Activated naive CD4-positive, alpha-beta T cell treated with Interleukin-2 at 50 U/mL for 16 hours (primary cell): ENCODE measurements around the gene CMIP.
"Not testable (repeated sequence)": the region's sequence is repeated elsewhere in the genome, so short reads cannot be mapped to it uniquely, and the experiment has no call there.

ENCODE experiments used
- DNase-seq: peaks from one replicate; pipeline ENCODE4 v3.0.0-alpha.2; 2020

Gene CMIP

DNA sequence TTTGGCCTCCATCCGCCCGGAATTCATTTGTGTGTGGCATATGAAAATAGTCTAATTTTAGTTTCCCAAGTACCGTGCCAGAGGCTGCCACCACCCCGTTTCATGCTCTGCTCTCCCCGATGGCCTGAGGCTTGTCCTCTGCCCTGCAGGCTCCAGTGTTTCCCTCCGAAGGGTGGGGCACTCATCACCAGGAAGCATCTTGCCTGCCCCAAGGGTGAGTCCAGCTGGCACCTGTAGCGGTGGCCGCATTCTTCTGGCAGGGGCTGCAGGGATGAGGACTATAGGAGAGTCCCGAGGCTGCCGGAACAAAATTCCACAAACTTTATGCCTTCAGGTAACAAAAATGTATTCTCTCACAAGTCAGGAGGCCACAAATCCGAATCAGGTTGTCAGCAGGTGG lies 23.1 kb upstream of the CMIP start:
- DNase-seq = no peak

DNA sequence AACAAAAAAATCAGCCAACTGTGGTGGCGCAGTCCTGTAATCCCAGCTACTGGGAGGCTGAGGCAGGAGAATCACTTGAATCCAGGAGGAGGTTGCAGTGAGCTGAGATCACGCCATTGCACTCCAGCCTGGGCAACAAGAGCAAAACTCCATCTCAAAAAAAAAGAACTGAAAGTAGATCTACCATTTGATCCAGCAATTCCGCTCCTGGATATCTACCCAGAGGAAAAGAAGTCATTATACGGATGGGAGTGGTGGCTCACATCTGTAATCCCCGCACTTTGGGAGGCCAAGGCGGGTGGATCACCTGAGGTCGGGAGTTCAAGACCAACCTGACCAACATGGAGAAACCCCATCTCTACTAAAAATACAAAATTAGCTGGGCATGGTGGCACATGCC lies 22.5 kb upstream of the CMIP start:
- not testable (repeated sequence) for DNase-seq

DNA sequence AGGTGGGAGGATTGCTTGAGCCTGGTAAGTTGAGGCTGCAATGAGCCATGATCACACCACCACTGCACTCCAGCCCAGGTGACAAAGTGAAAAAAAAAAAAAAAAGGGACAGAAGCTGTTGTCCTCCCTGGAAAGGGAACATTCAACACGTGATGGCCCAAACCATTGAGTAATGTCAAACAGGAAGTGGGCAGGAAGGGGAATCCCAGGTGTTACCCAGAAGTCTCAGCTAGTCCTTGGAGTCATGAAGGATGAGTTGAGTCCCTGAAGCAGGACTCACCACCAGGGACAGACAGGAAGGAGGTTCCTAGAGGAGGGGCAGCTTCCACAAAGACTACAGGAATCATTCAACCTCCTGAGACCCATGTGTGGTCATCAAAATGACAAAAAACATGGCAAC lies 19.8 kb upstream of the CMIP start:
- DNase-seq = no peak

DNA sequence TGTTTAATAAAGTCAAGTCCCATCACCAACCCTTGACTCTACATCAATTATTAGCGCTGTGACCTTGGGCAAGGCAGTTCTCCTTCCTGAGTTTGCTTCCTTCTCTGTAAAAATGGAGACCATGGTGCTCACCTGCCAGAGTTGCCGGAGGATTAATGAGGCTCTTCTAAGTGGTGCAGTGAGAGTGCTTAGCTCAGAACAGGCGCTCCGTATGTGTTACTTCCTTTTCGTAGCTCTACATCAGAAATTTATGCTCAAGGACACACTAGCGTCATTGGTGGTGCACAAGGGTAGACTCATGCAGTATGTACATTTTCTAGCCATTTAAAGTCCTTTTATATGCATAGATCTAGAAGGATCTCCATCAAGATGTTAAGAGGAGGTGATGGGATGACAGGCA lies 17.4 kb upstream of the CMIP start:
- DNase-seq = no peak

DNA sequence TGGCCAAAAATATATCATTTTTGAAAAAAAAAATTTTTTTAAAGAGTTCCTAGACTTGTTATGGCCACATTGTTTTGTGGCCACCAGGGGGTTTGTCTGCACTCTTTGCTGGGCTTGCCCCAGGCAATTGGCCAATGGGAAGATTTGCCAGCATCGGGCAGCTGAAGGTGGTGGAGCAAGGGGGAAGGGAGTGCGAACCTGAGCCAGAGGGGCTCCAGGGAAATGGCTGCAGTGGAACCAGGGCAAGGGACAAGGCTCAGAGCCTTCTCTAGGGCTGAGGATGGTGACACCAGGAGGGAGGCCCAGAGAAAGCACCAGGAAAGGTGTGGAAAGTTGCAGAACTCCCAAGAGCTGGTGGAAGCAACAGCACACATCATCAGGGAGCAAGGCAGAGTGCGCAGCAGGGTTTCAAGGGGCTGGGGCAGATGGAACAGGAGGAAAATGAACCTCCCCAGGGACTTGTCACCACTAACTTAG lies 15.5 kb upstream of the CMIP start:
- DNase-seq = no peak

DNA sequence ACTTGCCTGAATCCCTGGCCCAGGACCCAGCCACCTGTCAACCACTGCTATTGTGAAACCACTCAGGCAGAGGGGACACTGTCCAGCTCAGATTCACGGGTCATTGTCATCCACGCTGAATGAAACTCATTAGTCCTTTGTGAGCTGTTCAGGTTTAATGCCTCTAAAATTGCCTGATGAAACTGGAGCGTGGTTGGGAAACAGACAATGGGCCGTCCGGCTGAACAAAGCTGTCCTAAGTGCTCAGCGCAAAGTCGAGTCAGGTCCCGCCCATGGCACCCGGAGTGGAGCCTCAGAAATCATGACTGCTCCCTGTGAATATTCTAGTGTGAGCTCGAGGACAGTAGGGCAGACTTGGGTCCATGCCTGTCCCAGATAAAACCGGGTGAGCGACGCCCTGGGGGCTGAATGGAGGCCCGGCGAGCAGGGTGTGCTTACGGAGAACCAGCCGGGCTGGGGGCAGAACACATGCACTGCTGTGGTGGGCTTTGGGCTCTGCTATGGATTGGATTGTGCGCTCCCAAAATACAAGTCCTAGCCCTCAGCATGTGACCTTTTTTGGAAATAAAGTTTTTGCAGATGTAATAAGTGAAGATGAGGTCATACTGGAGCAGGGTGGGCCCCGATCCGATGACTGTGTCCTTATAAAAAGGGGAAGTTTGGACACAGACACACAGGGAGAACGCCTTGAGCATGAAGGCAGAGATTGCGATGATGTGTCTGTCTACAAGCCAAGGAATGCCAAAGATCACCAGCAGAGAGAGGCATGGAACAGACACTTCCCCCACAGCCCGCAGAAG lies 12.9 kb upstream of the CMIP start:
- DNase-seq = no peak

DNA sequence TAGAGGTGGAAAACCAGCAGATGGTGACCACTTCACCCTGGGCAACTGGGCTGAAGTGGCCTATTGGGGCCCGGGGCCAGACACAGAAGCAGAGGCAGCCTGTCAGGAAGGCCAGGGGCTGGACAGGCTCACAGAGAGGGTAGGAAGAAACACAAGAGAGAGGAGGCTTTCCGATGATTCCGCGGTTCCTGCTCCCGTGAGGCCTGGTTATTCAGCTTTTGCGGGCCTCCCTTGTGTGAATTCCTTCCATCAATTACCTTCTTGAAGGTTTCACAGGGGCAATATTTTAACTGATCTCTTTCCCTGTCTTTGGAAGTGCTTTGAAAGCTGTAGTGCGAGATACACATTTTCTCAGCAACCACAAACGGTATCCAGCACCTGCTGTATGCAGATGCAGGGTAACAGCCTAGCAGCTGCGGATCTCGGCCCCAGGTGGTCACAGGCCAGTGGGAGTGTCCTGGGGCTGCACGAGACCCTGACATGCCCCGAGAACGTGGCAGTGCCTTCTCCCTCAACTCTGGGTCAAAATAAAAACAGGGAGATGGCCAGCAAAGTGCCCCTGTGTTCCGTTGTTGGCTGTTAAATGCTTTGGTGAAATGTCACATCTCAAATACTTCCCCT lies 11.6 kb upstream of the CMIP start:
- no peak for DNase-seq

DNA sequence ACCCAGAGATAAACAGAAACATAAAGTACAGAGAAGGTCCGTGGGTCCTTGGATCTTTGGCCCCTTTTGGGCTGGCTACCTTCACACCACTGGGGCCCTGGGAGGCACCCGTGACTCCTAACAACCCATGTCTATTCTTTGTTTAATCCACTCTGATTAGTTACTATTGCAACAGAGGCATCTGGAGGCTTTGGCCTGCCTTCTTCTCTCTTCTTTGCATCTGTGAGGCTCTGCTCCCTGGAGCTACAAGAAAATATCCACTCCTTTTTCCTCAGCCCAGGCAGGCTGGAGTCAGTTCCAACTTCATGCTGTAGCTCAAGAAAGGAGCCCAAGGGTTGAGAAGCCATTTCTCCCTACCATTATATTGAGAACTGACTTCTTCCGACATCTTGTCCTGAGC lies 9.5 kb upstream of the CMIP start:
- DNase-seq = no peak

DNA sequence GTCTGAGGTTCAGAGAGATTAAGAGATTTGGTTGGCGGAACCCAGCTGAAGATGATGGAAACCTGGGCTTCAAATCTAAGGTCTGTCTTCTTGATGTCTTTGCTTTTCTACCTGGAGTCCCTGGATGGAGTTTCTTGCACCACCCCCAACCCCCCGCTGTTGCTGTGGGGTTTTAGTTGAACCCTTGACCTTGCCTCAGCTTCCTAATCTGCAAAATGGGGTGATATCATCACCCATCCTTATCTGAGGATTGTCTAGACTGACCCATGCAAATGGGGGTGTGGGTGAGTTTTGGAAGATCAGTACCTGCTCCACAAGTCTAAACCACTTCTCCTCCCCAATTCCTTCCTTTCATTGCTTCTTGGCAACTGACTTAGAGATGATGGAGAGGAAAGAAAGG lies 9.0 kb upstream of the CMIP start:
- no peak for DNase-seq

DNA sequence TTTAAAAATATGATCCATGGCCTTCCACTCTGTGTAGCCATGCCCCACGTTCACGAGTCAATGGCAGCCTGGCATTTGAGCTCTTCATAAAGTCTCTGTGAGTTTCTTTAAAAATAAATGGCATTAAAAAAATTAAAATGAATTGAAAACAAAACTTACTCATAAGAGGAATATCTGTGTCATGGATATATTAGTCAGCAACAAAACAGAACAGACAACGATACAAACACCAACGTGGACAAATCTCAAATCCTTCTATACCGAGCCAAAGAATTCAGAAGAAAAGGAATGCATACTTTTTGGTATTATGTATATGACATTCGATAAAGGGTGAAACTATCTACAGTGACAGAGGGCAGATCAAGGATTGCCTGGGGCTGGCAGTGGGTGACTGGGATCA lies 8.2 kb upstream of the CMIP start:
- no peak for DNase-seq

DNA sequence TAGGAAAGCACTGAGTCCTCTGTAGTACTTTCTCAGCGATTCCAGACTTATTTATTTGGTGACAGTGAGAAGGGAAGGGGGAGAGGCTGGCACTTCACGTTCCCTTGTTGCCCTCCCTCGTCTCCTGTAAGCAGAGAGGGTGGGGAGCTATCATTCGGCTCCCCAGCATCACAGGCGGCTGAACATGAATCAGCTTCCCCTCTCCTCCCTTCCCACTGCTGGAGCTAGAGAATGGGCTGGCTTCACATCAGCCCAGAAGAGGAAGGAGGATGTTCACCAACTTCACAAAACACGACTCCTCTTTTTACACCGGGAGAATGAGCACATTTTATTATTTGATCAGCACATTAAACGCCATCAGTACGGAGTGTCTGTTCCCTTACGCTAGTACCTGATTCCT lies 6.7 kb upstream of the CMIP start:
- DNase-seq = no peak

DNA sequence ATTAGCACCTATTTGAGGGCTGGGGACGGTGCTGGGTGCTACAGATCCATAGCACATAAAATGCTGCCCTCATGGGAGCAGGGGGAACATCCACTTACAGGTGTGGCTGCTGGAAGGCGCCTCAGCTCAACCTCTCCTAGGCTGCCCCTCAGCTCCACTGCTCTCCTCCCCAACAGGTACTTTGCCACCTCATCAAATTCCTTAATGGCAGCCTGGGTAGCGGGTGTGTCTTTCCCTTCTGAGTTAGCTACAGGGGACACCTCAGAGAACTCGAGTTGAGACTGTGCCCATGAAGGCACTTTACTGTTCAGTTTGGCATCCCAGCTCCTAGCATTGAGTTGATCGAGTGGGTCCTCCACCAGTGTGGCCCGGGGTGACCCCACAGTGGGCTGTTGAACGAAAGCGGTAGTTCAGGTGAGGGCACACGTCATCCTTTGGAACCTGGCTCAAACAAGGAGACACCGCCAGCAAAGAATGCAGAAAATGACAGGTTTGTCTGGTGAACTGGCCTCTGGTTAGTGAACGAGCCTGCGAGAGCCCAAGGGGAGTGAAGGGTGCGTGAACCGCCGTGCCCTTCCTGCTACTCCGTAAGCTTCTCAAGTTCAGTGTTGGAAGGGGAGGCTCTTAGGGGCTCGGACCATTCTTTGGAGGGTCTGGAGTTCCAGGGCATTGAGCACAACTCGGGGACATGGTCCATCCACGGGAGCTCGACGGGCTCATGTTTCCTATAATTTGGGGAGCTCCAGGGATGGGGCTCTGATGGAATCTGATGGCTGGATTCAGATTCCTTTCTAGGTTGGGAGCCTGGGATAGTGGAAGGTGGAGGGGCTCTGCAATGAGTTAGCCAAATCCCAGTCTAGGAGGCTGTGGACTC lies 3.5 kb upstream of the CMIP start:
- no peak for DNase-seq

DNA sequence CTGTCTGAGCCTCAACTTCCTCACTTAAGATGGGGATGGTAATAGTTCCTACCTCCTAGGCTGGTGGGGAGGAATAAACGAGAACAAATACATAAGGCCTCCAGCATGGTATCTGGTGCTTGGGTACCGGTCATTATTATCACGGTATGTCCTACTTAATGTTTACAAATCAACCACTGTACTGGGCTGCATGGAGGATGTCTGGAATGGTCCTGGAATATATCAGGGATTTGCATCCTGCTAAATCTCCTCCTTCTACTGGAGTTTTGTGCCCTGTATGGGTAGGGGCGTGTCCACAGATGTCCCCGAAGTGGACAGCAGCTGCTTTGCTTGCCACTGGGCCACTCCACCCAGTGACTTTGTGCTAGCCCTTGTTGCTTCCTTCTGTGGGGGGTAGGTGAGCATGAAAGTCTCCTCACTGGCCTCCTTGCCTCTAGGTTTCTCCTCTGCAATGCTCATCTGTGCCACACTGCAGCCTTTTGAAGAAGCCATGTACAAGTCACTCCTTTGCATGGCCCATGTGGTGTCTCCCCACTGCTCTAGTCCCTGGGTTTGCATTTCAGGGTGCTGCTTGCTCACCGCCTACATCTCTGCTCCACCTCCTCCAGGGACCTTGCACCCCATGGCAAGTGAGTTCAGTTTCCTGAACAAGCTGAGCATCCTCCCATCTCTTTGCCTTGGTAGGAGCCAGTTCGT lies 2.2 kb upstream of the CMIP start:
- no peak for DNase-seq

DNA sequence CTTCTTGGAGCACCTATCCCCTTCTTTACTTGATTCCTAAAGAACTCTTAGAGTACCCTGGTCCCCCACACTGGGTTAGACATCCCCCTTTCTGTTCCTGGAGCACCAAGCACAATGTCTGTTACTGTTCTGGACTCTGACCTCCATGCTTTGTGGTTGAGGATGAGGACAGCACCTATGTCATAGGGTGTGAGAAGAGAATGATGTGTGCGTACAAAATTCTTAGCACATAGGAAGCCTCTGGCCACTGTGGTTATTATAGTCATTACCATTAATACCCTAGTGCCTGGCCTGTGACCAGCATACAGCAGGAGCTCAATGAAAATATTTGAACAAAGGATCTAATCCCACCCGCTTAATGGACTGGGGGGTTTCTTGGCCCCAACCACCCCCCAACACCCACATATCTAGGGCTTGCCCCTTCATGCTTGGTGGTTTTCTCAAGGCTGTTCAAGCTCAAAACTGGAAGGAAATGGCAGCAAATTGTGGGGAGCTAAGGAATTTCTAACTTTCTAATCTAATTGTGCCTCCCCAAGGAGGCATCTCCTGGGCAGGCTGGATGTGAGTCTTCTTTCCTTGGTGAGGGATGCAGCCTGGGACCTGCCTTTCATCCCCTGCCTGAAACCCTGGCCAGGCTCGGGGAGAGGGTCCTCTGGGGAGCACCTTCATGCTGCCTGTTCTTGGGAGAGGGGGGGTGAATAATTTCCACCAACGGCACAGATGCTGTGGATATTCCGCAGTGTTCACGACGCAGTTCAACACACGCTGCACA lies 1.5 kb upstream of the CMIP start:
- DNase-seq = no peak

DNA sequence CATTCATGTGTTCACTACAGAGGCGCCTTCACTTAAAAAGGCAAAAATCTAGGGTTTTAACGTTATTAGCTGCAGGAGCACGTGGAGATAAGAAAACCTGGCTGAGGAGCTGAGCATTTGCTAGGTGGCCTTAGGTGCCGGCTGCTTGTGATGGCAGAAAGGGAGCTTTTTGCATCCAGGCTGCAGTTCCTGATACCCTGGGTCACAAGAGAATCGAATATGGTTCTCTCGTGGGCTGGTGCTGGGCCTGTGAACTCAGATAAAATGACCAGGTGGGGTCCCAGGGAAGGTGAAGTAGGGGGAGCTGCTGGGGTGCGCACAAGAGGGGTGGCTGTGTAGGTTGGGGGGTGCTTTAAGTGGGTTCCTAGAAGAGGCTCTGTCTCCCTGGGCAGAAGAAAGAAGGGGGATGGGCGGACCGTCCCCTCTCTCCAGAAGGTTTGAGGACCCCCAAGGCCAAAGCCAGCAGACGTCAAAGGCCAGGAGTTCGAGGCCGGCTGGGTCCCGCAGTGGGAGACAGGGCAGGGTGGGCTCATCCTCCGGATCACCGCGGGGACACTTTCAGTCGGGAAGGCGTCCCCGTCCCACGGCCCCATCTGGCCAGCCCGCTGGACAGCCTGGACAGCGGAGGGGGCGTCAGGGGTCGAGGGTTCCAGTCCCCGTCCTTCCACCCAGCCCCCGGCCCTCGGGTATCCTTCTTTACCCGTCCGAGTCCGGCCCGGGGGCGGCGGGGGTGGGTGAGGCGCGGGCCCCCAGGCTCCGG lies 740 bp upstream of the CMIP start:
- no peak for DNase-seq

DNA sequence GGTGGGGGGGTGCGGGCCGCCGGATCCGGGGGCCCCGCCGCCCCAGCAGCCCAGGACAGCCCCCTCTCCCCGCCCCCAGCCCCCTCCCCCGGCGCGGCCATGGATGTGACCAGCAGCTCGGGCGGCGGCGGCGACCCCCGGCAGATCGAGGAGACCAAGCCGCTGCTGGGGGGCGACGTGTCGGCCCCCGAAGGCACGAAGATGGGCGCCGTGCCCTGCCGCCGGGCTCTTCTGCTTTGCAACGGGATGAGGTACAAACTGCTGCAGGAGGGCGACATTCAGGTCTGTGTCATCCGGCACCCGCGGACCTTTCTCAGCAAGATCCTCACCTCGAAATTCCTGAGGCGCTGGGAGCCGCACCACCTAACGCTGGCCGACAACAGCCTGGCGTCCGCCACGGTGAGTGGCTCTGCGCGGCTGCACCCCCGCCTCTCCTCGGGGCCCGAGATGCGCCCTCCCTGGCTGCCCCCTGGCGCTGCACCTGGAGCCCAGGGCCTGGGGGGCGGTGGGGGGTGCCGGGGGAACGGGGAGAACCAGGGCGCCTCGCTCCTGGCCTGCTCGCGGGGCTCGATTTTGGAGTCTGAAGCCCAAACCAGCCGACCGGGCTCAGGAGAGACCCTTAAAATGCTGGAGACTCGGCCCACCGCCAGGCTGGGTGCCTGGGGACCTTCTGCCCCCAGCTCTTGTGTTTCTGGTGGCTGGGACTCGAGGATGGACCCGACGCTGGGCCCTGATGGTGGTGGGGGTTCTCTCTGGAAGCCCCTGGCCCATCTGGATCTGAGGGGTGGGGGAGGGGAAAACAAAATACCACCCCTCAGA lies 744 bp downstream of the CMIP start:
- peak; percentile 47 for DNase-seq

DNA sequence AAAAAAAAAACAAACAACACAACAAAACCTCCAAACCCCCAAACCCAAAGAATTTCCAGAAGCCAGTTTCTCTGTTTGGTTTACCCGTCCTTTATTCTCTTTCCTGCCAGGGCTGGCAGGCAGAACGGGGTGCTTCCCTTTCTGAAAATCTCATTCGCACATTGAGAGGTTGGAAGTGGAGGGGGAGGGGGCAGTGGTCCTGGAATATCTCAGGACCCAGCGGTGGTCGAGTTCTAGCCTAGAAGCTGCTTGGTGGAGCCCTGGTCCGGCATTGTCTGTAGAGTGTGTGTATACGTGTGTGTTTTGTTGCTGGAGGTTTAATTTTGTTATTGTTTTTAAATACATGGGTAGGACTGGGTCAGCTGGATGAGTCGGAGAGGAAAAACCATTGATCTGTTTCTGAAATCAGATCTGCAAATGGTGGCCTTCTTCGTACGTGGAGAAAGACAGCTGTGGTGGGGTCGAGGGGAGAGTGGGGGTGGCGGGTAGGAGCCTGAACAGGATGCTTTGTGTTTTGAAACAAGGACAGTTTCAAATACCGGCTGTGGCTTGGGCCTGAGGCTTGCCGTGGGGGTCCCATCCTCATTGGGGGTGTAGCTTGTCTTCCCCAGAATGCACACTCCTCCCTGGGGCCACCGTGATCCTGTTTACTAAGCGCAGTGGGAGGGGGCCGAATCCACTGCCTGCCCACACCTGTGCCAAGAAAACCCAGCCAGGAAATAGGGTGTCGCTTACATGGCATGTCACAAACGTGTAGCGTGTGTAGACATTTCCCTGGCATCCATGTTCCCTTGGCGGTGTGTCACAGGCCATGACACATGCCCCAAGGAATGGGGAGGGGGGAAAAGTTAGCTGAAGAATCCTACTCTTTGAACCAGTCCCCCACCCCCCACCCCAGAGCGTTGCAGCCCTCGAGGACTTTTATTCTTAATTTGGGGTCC lies 1.6 kb downstream of the CMIP start:
- no peak for DNase-seq

DNA sequence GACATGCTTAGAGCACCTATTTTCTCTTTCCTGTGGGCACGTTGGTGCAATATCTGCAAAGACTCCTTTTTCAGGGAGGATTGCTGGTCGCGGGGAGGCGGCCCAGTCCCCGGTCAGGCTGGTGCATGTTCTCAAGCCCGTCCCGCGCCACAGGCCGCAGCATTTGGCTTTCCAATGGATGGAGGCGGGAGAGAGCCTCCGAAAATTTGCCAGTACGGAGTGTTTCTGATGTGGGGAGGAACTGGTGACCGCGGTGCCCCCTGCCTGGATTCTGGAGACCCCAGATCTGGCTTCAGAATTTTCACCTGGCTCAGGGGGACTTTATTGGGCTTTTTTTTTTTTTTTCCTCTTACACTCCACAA lies 2.3 kb downstream of the CMIP start:
- no peak for DNase-seq

DNA sequence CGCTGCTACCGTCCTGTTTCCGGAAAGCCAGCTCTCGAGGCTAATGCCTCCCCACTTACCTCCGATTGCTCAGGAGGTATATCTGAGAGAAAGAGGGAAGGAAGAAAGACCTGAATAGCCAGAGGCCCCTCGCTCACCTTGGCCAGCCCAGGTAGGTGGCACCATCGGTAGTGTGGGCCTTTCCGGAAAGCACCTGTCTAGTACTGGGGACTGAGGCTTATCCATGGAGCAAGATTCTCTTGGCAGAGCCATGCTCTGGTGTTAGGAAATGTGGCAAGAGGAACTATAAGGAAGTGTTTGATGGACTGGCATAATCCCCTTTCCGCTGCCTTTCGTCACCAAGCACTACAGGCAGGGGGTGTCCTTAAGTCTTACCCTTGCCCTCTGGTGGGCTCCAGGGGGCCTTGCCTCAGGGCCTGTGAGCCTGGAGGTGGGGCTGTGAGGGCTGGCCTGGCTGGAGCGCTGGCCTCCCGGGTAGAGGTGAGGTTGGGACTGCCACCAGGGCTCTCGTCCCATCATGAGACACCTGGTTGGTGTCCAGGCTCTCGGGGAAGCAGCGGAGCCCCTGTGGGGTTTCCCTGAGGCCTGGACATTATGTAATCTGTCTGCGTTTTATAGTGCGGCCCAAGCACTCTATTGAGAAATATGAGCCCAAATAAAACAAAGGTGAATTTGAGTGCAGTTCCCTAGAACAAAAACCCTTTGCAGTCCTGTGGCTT lies 2.9 kb downstream of the CMIP start:
- no peak for DNase-seq
